ENCODE results near the gene GTF2H4.

DNA sequence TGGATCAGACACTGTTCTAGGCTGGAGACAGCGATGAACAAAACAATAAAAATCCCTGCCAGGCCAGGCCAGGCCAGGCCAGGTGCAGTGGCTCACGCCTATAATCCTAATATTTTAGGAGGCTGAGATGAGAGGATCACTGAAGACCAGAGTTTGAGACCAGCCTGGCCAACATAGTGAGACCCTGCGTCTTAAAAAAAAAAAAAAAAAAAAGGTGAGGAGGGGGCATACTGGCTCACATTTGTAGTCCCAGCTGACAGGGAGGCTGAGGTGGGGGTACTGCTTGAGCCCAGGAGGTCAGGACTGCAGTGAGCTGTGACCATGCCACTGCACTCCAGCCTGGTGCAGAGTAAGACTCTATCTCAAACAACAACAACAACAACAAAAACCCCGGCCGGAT lies 37.3 kb downstream of the GTF2H4 start:
- TF ChIP-seq, protein P1, sequence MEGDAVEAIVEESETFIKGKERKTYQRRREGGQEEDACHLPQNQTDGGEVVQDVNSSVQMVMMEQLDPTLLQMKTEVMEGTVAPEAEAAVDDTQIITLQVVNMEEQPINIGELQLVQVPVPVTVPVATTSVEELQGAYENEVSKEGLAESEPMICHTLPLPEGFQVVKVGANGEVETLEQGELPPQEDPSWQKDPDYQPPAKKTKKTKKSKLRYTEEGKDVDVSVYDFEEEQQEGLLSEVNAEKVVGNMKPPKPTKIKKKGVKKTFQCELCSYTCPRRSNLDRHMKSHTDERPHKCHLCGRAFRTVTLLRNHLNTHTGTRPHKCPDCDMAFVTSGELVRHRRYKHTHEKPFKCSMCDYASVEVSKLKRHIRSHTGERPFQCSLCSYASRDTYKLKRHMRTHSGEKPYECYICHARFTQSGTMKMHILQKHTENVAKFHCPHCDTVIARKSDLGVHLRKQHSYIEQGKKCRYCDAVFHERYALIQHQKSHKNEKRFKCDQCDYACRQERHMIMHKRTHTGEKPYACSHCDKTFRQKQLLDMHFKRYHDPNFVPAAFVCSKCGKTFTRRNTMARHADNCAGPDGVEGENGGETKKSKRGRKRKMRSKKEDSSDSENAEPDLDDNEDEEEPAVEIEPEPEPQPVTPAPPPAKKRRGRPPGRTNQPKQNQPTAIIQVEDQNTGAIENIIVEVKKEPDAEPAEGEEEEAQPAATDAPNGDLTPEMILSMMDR (IDR thresholded peaks at IDR 0.05), result no peak
- TF ChIP-seq EZH2 (IDR thresholded peaks at IDR 0.05) (no peak), EZH2phosphoT487 (IDR thresholded peaks at IDR 0.05) (no peak)
